Endothelial cell of umbilical vein (primary cell): Measurements from ENCODE around the gene TTC9B. TPM values are rescaled to one million over a fixed set of nuclear protein-coding genes. Genes with fewer than 3 reads are reported as not detected.

ENCODE experiments used
- BruUV-seq: library from RNA; stranded (reverse); fragments of 400-500 nt; replicated peaks from 2 replicates; lab custom pipeline; 2021; lab: Mats Ljungman, UMichigan
- CTCF ChIA-PET: fragments of 300-600, 350-600 bp; sonication (Branson Sonifier 250); formaldehyde crosslinking; loops from one replicate; lab custom pipeline; 2021; ENCODE audit warnings: antibody characterized with exemption, inconsistent platforms; lab: Charles Lee
- POLR2A ChIA-PET: fragments of 300-600, 350-600 bp; sonication (Branson Sonifier 250); formaldehyde crosslinking; loops from one replicate; lab custom pipeline; 2021; ENCODE audit warnings: antibody characterized with exemption, inconsistent platforms; lab: Charles Lee
- DNase-seq: peaks from one replicate; pipeline ENCODE4 v3.0.0-alpha.2; 2011; ENCODE audit warnings: low read depth, low spot score
- FAIRE-seq: peaks from 2 replicates; lab custom pipeline; 2011; peaks lifted over from hg19 to GRCh38; lab: Jason Lieb, UNC
- H2AFZ ChIP-seq: 2 replicates; pipeline ENCODE4 v1.6.0; 2012; ENCODE audit warnings: low read depth, low read length, control low read depth, inconsistent platforms
- H3K27ac ChIP-seq: 2 replicates; pipeline ENCODE4 v1.5.1; 2011; ENCODE audit warnings: low read depth, mild to moderate bottlenecking, control low read depth, low read length, moderate library complexity; ENCODE audit not compliant: insufficient read depth
- H3K27me3 ChIP-seq, 2 experiments: 2 replicates each; pipeline versions ENCODE4 v1.6.0 to v1.6.1; 2011; ENCODE audit warnings: low read length in 2 of 2, mixed read lengths in 1 of 2; ENCODE audit not compliant: control insufficient read depth in 2 of 2, insufficient read depth in 2 of 2
- H3K36me3 ChIP-seq, 2 experiments: 2 replicates in 1 of 2; 3 replicates in 1 of 2; pipeline ENCODE4 v1.5.1; 2011; ENCODE audit warnings: low read length in 2 of 2, mild to moderate bottlenecking in 1 of 2, moderate library complexity in 1 of 2; ENCODE audit not compliant: control insufficient read depth in 2 of 2, insufficient read depth in 2 of 2; ENCODE audit errors: extremely low read depth in 1 of 2
- H3K4me1 ChIP-seq: 3 replicates; pipeline ENCODE4 v1.5.1; 2011; ENCODE audit warnings: mild to moderate bottlenecking, low read length; ENCODE audit not compliant: control insufficient read depth, insufficient read depth; ENCODE audit errors: extremely low read depth
- H3K4me2 ChIP-seq: 2 replicates; pipeline ENCODE4 v1.6.1; 2011; ENCODE audit warnings: low read length, control low read depth, mixed read lengths; ENCODE audit not compliant: insufficient read depth
- H3K4me3 ChIP-seq, 3 experiments: fragments of 200-600 bp in 1 of 3; sonication (generic), shearing (Covaris generic) in 1 of 3; replicated peaks in 1 of 3; 2 replicates each; pipeline ENCODE4 v1.5.1; 2011 to 2016; ENCODE audit warnings: control low read depth in 3 of 3, low read length in 3 of 3, mild to moderate bottlenecking in 2 of 3, inconsistent platforms in 1 of 3, low read depth in 1 of 3, moderate library complexity in 1 of 3; ENCODE audit not compliant: insufficient read depth in 1 of 3
- H3K79me2 ChIP-seq: 2 replicates; pipeline ENCODE4 v1.6.0; 2012; ENCODE audit warnings: low read length, inconsistent platforms; ENCODE audit not compliant: control insufficient read depth, insufficient read depth
- H3K9ac ChIP-seq: replicated peaks from 2 replicates; pipeline ENCODE3; 2011; ENCODE audit warnings: low read length, control low read depth; ENCODE audit not compliant: insufficient read depth; ENCODE audit errors: extremely low read depth
- H3K9me1 ChIP-seq: replicated peaks from 3 replicates; pipeline ENCODE4 v1.6.0; 2011; ENCODE audit warnings: mild to moderate bottlenecking, low read length; ENCODE audit not compliant: control insufficient read depth, insufficient read depth; ENCODE audit errors: extremely low read depth
- H3K9me3 ChIP-seq: replicated peaks from 2 replicates; pipeline ENCODE4 v1.5.1; 2012; ENCODE audit warnings: low read length, inconsistent platforms; ENCODE audit not compliant: control insufficient read depth, insufficient read depth
- H4K20me1 ChIP-seq: replicated peaks from 2 replicates; pipeline ENCODE3; 2011; ENCODE audit warnings: mild to moderate bottlenecking, low read length; ENCODE audit not compliant: control insufficient read depth, insufficient read depth; ENCODE audit errors: extremely low read depth
- FOS ChIP-seq: IDR thresholded peaks from 2 replicates; pipeline ENCODE4 v1.6.1; 2011; ENCODE audit warnings: mild to moderate bottlenecking, low read length, moderate library complexity, borderline replicate concordance; ENCODE audit not compliant: insufficient read depth
- GATA2 ChIP-seq: IDR thresholded peaks from 2 replicates; pipeline ENCODE4 v1.7.0; 2011; ENCODE audit warnings: low read depth, mild to moderate bottlenecking, moderate library complexity, mixed read lengths, low read length; ENCODE audit not compliant: insufficient read length, insufficient read depth
- JUN ChIP-seq: IDR thresholded peaks from 2 replicates; pipeline ENCODE4 v1.6.1; 2011; ENCODE audit warnings: borderline replicate concordance, low read depth; ENCODE audit not compliant: insufficient read length, insufficient read depth
- MYC ChIP-seq: IDR thresholded peaks from one replicate; pipeline ENCODE4 v1.6.1; 2011; ENCODE audit warnings: mild to moderate bottlenecking, low read depth, low read length
- POLR2A ChIP-seq: IDR thresholded peaks from 2 replicates; pipeline ENCODE4 v1.6.1; 2012; ENCODE audit warnings: low read depth, mild to moderate bottlenecking, control low read depth, low read length
- POLR2AphosphoS5 ChIP-seq: IDR thresholded peaks from 2 replicates; pipeline ENCODE4 v1.6.1; 2012; ENCODE audit warnings: low read depth, mild to moderate bottlenecking, control low read depth, low read length, moderate library complexity; ENCODE audit not compliant: insufficient read depth
- dilution Hi-C: fragments of 300-500 bp; cut with MboI; formaldehyde crosslinking; loops from one replicate; pipeline ENCODE4 v1.15.0; 2019; ENCODE audit warnings: low sequenced_read_pairs; ENCODE audit not compliant: extremely low pct_ligation_motif_present
- intact Hi-C: fragments of 100-400 bp; cut with micrococcal nuclease; formaldehyde crosslinking; loops from one replicate; pipeline ENCODE4 v1.10.0; 2022
- polyA plus RNA-seq, 4 experiments: library from polyadenylated mRNA; depleted of rRNA in 3 of 4; stranded (reverse) in 3 of 4; unstranded in 1 of 4; fragments of >200 nt; gene quantifications; 2 replicates each; pipeline versions ENCODE4 v1.2.1 to v1.2.3, GENCODE V29; 2011 to 2012; ENCODE audit warnings: missing spikeins in 1 of 4
- total RNA-seq: library from RNA; stranded (reverse); gene quantifications from 2 replicates; pipeline ENCODE4 v1.2.3, GENCODE V29; 2021
- TF ChIP-seq, protein P1 (sequence below), 2 donors: IDR thresholded peaks; 1 replicate in 1 of 2; 2 replicates in 1 of 2; pipeline ENCODE4 v1.5.1; 2011; ENCODE audit warnings: low read length in 2 of 2, mild to moderate bottlenecking in 2 of 2, moderate library complexity in 2 of 2, control low read depth in 1 of 2, inconsistent platforms in 1 of 2, low read depth in 1 of 2; ENCODE audit not compliant: insufficient read depth in 1 of 2; ENCODE audit errors: extremely low read depth in 1 of 2
- TF ChIP-seq, protein P2 (sequence below): IDR thresholded peaks from 2 replicates; pipeline ENCODE4 v1.6.1; 2011; ENCODE audit not compliant: insufficient read depth, insufficient read length

TTC9B gene
- total and polyA plus RNA-seq, 2 donors (not counting 3 experiments of a cell fraction or from before 2014, with no cell fraction given): not detected

DNA sequence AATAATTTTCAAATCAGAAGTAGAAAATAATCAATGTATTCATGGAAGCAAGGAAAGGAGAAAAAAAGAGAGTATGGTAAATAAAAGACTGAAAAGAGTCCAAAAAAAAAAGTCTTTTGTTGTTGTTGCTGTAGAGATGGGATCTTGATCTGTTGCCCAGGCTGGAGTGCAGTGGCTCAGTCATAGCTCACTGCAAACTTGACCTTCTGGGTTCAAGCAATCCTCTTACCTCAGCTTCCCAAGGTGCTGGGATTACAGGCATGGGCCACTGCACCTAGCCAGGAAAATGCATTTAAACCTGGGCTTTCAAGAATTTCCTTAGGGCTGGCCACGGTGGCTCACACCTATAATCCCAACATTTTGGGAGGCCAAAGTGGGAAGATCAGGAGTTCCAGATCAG is 33.9 kb downstream of the TTC9B start:
- H2AFZ ChIP-seq: no peak overlapping the region
- TF ChIP-seq JUN: no peak
- TF ChIP-seq GATA2: no peak
- TF ChIP-seq MYC: no peak
- TF ChIP-seq POLR2AphosphoS5: no peak
- no peak for TF ChIP-seq FOS
- TF ChIP-seq, protein P1, sequence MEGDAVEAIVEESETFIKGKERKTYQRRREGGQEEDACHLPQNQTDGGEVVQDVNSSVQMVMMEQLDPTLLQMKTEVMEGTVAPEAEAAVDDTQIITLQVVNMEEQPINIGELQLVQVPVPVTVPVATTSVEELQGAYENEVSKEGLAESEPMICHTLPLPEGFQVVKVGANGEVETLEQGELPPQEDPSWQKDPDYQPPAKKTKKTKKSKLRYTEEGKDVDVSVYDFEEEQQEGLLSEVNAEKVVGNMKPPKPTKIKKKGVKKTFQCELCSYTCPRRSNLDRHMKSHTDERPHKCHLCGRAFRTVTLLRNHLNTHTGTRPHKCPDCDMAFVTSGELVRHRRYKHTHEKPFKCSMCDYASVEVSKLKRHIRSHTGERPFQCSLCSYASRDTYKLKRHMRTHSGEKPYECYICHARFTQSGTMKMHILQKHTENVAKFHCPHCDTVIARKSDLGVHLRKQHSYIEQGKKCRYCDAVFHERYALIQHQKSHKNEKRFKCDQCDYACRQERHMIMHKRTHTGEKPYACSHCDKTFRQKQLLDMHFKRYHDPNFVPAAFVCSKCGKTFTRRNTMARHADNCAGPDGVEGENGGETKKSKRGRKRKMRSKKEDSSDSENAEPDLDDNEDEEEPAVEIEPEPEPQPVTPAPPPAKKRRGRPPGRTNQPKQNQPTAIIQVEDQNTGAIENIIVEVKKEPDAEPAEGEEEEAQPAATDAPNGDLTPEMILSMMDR (IDR thresholded peaks at IDR 0.05; ENCODE audit: extremely low read depth in 1 of 2, insufficient read depth in 1 of 2, low read depth in 1 of 2, low read length in 2 of 2): no peak
- TF ChIP-seq, protein P2, sequence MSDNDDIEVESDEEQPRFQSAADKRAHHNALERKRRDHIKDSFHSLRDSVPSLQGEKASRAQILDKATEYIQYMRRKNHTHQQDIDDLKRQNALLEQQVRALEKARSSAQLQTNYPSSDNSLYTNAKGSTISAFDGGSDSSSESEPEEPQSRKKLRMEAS: no peak
- no peak for TF ChIP-seq POLR2A
- H3K36me3 ChIP-seq: no peaks in the 10 kb centered on the region
- H3K9me1 ChIP-seq: no peaks in the 10 kb centered on the region
- intact Hi-C loops (no loop called here), dilution Hi-C loops (no loop called here)
- no peaks in the 10 kb centered on the region for H3K27me3 ChIP-seq
- no peaks in the 10 kb centered on the region for H4K20me1 ChIP-seq
- H3K9me3 ChIP-seq: no peaks in the 10 kb centered on the region
- H3K4me3 ChIP-seq: no peak overlapping the region
- ChIA-PET CTCF (no interaction called here), POLR2A (no interaction called here)
- DNase-seq (no peak), FAIRE-seq (no peak)
- H3K27ac ChIP-seq: no peak overlapping the region
- no peak overlapping the region for H3K9ac ChIP-seq
- no TSS peak for BruUV-seq
- no peak overlapping the region for H3K4me2 ChIP-seq
- H3K4me1 ChIP-seq: no peaks in the 10 kb centered on the region
- H3K79me2 ChIP-seq: no peaks in the 10 kb centered on the region
